ENCODE measurements around the gene SKAP2.

SKAP2 gene

DNA sequence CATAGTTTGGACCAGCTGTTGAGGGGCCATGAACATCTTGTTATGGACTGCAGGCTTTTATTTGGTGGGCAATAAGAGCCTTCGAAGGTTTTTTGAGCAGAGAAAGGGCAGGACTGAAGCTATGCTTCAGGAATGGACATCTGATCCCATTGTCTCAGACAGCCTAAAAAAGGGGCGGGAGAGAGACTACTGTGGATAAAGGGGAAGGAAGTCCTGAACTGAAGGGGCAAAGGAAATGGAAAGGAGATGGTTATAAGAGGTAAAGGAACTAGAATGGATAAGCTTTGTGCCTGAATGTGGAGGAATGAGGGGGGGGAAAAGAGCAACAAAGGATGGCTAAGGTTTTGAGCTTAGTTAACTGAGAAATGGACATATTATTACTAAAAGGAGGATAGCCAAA lies 172.5 kb downstream of the SKAP2 start:
- DNase-seq (ENCODE audit: low read depth) = no peak

DNA sequence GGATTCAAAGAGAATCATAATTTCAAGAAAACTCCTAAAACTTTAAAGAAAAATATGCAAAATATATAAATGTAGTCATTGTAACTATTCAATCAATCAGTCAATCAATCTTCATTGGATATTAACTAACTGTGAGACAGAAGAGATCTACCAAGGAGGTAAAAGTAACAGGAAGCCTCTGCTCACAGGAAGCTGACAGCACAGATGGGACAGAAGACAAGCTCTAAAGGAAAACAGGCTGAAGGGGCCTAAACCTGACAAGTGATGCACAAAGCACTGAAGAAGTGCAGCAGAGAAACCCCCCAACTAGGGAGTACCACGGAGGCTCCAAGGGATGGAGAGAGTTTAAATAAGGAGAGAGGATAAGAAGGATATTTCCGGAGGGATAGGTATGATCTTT lies 173.0 kb downstream of the SKAP2 start:
- no peak for DNase-seq (ENCODE audit: low read depth)

DNA sequence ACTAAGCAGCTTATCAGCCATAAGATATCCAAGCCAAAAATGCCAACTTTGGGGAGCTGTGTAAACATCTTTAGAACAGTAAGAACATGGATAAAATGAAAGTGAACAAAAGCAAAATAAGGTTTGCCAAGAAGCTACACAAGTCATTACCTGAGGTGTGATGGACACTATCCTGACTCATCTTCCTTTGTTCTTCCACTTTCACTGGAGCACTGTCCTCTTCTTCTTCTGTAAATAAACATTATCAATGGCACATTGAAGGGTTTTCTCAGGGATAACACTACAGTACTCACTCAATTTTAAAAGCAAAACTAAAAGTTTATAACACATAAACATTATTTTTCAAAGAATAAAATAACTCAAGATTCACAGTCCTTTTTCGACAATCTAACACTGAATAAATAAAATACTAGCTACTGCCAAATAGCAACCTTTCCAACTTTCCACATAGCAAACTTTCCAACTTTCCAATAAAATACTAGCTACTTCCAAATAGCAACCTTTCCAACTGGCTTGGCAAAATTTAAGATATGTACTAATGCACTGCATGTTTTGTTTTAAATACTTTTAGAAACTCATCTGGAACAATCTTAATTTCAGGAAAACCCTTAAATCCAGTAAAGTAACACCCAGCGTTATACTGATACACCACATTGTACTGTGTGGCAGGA lies 174.1 kb downstream of the SKAP2 start:
- no peak for DNase-seq (ENCODE audit: low read depth)

DNA sequence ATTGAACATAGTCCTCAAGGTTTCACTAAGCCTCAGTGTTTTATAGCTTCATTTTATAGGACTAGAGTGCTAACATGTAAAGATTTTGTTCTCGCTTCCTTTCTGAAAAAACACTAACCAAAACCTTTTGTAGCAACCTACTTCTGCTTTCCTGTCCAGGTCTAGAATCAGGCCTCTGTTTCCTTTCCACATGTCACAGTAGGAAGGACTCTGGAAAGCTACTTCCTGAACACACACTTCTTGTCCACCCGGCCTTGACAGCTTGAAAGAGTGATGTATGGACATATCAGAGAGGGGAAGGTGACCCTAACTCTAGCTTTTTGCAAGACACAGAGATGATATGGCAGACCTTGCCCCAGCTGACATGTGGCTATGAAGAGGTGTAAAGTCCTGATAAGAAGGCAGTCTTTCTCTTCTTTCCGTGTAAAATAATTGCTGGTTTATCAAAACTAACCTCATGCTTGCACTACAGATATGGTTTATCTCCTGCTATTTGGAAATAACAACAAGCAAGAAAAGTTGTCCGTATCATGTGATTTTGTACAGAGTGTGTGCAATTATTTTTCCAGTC lies 175.4 kb downstream of the SKAP2 start:
- DNase-seq (ENCODE audit: low read depth) = no peak

DNA sequence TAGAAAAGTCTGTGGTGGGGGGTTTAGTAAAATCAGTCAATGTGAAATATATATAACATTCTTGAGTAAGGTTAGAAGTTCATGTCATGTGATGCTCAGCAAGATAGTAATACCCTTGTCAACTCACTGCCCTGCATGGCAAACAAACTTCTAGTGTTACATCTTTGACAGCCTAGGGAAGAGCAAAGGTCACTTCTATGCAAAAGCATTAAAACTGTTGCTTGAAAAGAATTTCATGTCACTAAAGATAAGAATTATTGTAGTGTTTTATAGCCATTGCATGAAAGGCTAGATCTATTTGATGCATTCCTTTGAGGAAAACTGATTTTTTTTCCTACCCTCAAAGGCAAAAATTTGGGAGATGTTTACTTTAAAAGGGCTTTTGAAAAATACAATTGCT lies 176.0 kb downstream of the SKAP2 start:
- DNase-seq (ENCODE audit: low read depth) = no peak

DNA sequence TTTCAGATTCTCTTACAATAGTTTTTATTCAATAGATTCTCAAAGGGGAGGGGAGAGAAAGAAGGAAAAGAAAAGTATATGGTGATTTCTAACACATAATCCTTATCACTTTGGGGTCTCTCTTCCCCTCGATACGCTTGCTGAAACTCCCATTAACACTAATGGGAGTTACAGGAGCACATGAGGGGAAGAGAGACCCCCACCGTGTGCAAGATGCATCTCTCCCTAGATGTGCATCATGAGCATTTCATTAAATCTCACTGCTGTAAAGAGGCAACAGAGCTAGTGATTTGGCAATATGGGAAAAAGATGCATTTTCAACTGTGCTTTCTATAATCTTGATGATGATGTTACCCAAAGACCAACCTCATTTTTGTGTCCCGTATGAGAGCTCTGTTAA lies 177.4 kb downstream of the SKAP2 start:
- DNase-seq (ENCODE audit: low read depth) = no peak

DNA sequence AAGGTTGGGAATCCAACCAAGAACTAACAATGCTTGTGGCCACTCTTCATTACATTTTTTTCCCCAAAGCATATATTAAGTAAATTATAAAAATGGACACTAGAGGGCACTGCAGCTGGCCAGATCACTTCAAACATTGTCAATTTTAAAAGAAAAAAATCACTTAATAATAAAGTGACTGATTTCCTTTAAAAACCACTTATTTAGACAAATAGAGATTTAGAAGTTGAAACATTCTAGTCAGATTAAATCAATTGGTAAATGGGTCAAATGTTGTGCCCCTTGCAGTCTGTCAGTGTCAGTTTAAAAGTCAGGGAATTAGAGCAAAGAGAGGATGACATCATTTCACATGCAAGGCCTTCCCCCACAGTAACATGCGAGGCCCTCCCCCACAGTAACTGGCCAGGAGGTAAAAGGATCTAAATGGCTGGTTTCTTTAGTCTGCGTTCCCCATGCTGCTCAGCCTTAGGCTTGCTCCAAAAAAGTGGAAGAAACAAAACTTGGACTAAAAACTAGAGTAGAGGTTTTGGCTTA lies 177.9 kb downstream of the SKAP2 start:
- DNase-seq (ENCODE audit: low read depth) = peak; percentile 40

DNA sequence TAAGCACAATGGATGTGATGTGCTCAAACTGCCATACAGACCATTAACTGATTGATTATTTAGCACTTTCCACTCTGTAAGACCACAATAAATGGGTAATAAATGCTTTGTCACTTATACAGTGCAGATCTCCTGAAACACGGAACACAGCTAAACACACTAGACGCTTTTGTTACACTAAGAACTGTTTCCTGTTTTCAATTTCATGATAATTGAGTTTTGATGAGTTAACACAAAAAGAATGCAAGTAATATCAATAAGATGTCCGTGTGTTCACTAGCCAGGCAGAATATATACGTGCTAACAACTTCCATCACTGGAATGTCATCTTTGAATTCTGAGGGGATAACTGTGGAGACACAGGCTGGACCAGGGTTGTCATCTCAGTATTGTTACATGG lies 178.8 kb downstream of the SKAP2 start:
- no peak for DNase-seq (ENCODE audit: low read depth)

DNA sequence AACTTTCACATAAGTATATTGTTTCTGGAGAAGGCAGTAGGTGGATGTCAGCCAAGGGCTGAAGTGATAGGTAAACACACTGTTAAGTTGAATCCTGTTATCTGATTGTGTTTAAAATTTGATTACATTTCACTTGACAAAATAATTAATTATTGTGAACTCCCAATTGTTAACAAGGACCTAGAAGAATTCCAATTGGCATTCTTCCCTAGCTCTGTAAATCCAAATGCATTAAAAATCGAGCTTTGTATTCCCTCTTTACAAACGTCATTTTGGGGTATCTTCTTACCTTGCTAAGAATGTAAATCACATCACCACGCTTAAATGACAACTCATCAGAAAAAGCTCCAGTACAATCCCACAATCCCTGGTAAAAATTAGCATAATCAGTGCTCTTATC lies 179.9 kb downstream of the SKAP2 start:
- no peak for DNase-seq (ENCODE audit: low read depth)

DNA sequence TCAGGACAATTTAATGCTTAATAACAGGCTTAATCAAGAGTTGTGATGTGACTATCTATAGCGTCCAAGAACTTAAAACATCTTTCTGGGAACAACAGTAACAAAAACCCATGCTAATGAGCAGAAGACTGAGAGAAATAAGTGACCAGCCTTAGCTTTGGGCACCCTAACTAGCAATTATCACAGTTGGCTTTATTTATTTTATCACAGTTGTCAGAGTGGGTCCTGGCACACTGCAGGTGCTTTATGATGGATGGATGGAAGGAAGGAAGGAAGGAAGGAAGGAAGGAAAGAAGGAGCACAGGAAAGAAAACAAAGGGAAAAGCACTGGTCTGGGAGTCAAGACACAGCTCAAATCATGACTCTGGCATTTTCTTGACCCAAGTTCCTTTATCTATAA lies 181.1 kb downstream of the SKAP2 start:
- no peak for DNase-seq (ENCODE audit: low read depth)

DNA sequence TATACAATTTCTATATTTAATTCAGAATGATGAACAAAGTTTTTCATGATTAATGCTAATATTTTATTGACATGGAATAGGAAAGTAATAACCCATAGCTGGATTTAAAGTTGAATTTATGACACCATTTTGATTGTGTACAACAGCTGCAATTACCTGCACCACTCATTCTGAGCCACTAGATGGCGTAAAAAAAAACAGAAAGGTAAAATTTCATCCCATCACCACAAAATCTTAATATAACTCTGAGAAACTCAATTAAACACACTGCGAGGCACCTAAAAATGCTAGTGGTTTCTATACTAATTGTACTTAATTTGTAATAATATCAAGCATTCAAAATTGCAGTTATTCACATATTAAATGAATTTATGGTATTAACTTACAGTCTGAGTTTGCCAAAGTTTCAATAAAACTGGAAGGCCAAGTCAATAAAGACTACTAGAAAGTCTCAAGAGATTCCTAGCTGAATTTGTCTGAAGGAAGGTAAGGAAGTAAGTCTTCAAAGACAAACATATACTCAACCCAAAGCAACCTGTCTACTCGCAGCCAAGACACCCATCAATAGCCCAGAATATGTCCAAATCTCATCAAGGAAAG lies 182.5 kb downstream of the SKAP2 start:
- peak; percentile 11 for DNase-seq (ENCODE audit: low read depth)

DNA sequence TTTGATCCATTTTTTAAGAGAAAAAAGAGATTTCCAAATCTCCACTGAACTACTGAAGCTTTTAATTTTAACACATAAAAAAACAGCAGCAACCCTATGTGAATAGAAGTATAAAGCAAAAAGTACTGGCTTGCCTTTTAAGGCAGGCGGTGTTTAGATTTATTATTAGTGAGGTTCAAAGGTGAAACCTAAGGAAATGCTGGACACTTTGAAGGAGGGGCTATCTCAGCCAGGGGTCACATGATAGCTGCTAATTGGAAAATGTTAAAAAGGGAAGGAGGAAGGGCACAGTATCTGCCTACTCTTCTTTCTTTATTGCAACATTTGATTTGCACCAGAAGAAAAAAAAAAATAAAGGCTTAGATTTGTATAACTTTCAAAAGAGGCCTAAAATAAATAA lies 183.8 kb downstream of the SKAP2 start:
- DNase-seq (ENCODE audit: low read depth) = no peak

DNA sequence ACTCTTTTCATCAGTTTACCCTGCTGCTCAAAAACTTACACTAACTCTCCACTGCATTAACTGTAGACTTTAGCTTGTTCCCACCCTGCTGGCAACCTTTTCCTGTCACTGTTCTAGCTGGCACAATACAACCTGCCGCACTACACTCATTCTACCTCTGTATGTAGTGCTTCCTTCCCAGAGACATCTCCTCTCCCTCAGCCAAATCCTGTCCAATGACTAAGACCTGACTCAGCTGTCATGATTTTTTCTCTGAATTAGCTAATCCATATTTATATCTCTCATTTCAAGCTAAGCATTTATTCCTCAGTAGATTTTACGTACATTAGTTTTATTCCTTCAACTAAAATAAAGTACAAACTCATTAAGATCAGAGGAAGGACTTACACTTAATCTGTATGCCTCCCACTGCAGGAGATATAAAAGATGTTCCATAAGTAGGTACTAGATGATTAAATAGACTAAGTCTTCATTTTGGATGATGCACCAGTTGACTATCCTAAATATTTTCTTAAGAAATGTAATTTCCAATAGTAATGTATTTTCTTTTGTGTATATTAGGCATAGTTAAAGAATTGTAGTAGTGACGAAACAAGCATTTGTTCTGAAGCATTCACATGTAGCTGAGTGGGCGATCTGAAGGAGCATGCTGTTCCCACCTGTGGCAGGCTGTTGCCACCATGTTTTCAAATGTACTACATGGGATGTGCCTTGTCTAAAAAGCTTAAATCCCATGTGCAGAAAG lies 189.1 kb downstream of the SKAP2 start:
- DNase-seq (ENCODE audit: low read depth) = peak; percentile 22

DNA sequence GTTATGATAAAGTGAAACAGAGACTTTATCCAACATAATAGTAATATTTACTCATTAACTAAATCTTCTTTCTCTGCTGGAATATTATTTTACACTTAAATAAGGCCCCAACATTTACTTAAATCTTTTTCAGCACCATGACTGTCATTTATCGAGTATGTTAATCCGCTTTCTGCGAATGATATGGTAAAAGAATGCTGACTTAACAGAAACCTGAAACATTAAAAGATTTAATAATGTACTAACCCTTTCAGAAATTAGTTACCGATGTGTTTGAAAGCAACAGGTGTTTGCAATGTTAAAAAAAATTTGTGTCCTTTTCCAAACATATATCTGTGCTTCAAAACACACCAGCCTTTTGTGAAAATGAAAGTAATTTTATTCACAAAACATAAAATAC lies 190.5 kb downstream of the SKAP2 start:
- no peak for DNase-seq (ENCODE audit: low read depth)

DNA sequence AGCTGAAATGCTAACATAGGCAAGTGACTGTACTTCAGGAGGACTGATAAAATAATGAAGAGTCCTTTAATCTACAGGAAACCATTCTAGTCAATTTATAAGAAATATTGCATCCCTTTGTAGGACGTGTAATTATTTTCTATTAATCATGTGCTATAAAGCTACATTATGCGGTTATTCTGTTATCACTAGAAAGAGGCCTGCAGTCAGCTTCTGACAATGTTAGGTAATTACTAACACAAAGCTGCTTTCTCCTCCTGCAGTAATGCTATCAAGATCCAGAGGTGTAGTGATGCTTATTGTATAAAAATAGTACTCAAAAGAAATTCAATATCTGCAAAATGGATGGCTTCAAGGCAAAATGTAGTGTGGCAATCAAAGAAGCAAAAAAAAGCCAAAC lies 191.1 kb downstream of the SKAP2 start:
- no peak for DNase-seq (ENCODE audit: low read depth)

DNA sequence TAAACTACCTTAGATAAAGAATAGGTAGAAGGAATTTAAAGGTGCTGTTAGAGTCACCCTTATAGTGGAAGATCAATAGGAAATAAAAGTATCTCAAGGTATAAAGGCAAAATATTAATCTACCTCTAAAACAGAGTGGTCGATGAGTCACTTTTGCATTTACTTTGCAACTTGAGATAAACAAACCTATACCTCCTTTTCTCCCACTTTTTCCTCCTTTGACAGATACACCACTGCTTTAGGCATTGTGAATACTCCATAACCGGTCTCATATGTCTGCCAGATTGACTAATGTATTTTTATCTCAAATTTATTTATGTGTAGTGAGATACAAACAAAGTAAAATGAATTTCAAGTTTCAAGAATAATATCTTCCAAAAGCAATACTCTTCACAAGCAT lies 193.5 kb downstream of the SKAP2 start:
- no peak for DNase-seq (ENCODE audit: low read depth)

DNA sequence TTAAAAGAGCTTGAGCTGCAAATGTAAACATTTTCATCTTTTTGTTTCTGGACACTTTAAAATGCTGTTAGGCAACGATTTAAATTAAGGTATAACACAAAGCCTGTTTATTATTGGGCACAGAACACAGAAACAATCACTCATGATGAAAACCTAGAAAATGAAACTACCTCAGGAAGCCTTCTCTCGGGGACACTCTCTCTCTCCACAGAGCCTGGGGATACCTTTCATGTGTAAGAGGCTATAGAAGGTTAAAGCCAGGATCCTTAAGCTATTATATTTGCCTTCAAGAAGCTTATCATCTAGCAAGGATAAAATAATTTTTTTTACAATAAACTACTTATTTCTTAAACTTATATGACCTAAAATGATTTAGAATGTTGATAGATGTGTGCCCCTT lies 194.1 kb downstream of the SKAP2 start:
- no peak for DNase-seq (ENCODE audit: low read depth)

DNA sequence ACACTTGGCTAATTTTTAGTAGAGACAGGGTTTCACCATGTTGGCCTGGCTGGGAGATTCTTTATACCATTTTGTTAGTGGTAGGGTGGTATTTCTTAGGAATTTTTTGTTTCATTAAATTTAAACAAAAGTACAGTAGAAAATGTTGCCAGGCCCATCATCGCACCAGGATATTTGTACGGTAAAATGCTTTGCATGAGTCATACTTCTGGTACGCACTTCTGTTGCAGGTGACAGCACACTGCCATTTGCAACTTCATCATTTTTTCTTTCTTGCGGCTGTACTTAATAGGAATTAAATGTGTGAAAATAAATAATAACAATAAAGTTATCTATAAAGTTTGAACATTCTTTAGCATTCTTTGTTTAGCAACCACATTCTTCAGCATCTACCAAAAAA lies 195.6 kb downstream of the SKAP2 start:
- DNase-seq (ENCODE audit: low read depth) = no peak

DNA sequence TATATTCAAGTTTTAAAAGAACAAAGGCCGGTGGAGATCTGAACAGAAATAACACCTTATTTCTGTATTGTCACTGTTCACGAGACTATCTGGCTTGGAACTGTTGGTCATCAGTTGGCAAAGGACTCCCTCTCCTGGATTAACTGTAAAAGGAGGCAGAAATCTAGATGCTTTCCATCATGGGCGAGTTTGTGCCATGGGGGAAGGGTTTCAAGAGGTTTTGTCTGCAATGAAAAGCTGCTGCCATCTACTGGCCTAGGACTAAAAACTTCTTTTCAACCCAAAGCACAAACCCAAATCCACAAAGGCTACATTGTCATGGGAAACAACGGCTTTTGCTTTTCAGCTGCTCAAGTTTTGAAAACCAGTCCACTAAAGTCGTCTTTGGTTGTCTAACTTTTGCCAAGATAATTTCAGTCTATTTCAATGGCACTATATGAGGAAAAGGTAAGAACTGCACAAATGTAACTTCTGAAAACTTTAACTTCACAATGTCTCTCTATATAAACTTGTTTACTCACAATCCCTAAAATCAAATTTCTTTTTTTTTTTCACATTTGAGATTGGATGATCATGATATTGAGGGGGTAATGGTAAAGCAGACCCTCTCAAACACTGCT lies 196.8 kb downstream of the SKAP2 start:
- peak; percentile 87 for DNase-seq (ENCODE audit: low read depth)

DNA sequence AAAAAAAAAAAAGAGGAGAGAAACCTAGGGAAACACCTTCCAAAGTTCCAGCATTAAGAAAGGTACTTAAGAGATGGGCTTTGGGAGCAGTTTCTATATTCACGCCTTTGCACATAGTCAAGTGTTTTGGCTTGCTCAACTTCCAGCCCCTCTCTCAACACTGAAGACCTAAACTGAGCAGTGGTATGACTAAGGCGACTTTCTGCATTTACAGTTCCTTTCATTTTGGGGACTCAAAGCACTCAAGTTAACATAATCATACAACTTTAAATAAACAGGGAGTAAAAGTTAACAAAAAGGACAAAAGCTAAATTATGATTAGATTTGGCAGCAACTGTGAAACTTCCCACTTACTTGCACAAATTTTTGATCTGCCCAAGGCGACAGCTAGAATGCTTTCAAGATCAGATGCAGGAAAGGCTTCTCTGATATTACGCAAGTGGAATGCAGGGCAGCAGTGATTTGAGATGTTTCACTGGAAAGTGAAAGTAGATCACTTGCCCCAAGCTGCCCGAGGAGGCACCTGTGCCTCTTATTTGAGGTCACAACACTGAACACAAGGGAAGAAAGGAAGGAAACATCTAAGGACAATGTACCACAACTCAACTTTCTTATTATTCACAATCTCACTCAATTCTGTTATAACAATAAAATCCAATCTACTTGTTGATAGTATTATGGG lies 199.5 kb downstream of the SKAP2 start:
- peak; percentile 39 for DNase-seq (ENCODE audit: low read depth)

DNA sequence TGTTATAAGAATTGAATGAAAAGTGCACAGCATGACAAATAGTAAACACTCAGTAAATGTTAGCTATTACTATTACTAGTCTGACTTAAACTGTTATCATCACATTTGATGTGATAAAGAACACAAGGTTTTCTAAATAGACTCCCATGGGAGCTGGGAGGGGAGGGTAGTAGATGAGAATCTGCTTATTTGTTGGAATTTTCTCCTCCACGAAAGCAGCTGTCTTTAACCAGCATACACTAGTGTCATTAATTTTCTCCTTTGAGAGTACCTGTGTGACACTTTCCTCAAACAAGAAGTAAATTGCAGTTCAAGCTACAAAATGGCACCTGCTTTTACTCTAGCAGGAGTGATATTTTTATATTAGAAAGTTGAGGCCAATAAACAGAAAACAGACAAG lies 200.1 kb downstream of the SKAP2 start:
- no peak for DNase-seq (ENCODE audit: low read depth)

DNA sequence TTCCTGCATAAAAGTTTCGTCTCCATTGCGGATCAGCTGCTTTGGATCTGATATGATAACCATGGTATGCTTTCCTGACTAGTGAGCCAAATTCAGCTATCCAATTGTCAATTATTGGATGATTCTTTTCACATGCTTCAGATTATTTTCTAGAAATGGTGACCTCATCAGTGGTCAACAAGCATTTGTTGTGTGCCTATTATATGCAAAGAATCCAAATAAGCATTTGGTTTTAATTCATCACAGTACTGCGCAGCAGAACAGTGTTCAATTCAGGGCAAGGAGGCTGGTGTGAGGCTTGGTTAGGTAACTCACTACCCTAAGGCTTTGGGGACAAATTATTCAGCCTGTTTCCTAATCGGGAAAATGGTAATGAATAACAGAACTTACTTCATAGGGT lies 200.5 kb downstream of the SKAP2 start:
- DNase-seq (ENCODE audit: low read depth) = no peak
